Sigmoid colon (tissue), 4 donors: ENCODE results near the gene TRIM61.
"Not testable (repeated sequence)": the region's sequence is repeated elsewhere in the genome, so short reads cannot be mapped to it uniquely, and the experiment has no call there.

Experiments used
- CTCF ChIP-seq, 4 experiments: fragments of 450-650 bp in 3 of 4; fragments of 200-600 bp in 1 of 4; IDR thresholded peaks; one replicate each; pipeline ENCODE4 v1.5.1; 2016 to 2019; ENCODE audit warnings: antibody characterized with exemption in 4 of 4, mild to moderate bottlenecking in 3 of 4, moderate library complexity in 2 of 4
- POLR2A ChIP-seq, 2 donors: fragments of 450-650 bp; IDR thresholded peaks; one replicate each; pipeline ENCODE4 v1.6.1; 2016; ENCODE audit warnings: antibody characterized with exemption in 2 of 2, mild to moderate bottlenecking in 2 of 2, moderate library complexity in 2 of 2
- POLR2AphosphoS5 ChIP-seq, 4 donors: sonication (generic); formaldehyde crosslinking; IDR thresholded peaks; one replicate each; pipeline ENCODE4 v1.6.1; 2017; ENCODE audit warnings: antibody characterized with exemption in 4 of 4

DNA sequence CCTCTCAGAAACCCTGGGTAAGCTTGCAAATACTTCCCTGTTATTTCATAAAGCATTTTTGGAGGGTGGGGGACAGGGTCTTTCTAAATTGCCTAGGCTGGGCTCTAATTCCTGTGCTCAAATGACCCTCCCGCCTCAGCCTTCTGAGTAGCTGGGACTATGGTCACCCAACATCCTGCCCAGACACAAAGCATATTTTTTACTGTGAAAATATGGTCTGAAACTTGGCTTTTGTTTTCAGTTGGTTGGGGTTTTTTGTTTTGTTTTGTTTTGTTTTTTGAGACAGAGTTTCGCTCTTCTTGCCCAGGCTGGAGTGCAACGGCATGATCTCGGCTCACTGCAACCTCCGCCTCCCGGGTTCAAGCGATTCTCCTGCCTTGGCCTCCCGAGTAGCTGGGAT is 48.3 kb upstream of the TRIM61 start:
- TF ChIP-seq POLR2A, CTCF, POLR2AphosphoS5 (IDR thresholded peaks at IDR 0.05): not testable (repeated sequence)
